Measurements from ENCODE around the gene ARSK. TPM values are rescaled to one million over a fixed set of nuclear protein-coding genes. Genes with fewer than 3 reads are reported as not detected.

The ARSK gene
- total RNA-seq, 1 donor = 21.6 TPM

GRCh38 chr5:95583992-95584391, 29.1 kb downstream of the ARSK start:
- DNase-seq (ENCODE audit: low read depth) = no peak
- TF ChIP-seq CTCF (IDR thresholded peaks at IDR 0.05; ENCODE audit: insufficient read depth, low read depth, low read length) = no peak
- no peak overlapping the region for H3K4me3 ChIP-seq (ENCODE audit: low read depth, low read length)

GRCh38 chr5:95590880-95591279, 36.0 kb downstream of the ARSK start:
- DNase-seq (ENCODE audit: low read depth) = peak; percentile 26
- TF ChIP-seq CTCF (IDR thresholded peaks at IDR 0.05; ENCODE audit: insufficient read depth, low read depth, low read length) = no peak
- H3K4me3 ChIP-seq (ENCODE audit: low read depth, low read length) = no peak overlapping the region

GRCh38 chr5:95591490-95591901, 36.6 kb downstream of the ARSK start:
- no peak for TF ChIP-seq CTCF (IDR thresholded peaks at IDR 0.05; ENCODE audit: insufficient read depth, low read depth, low read length)
- no peak overlapping the region for H3K4me3 ChIP-seq (ENCODE audit: low read depth, low read length)
- DNase-seq (ENCODE audit: low read depth) = peak; percentile 66

GRCh38 chr5:95595289-95595931, 40.5 kb downstream of the ARSK start:
- DNase-seq (ENCODE audit: low read depth) = no peak
- TF ChIP-seq CTCF (IDR thresholded peaks at IDR 0.05; ENCODE audit: insufficient read depth, low read depth, low read length) = no peak
- H3K4me3 ChIP-seq (ENCODE audit: low read depth, low read length) = no peak overlapping the region

GRCh38 chr5:95599252-95599651, 44.4 kb downstream of the ARSK start:
- no peak for TF ChIP-seq CTCF (IDR thresholded peaks at IDR 0.05; ENCODE audit: insufficient read depth, low read depth, low read length)
- no peak for DNase-seq (ENCODE audit: low read depth)
- no peak overlapping the region for H3K4me3 ChIP-seq (ENCODE audit: low read depth, low read length)

GRCh38 chr5:95600557-95600956, 45.7 kb downstream of the ARSK start:
- no peak for TF ChIP-seq CTCF (IDR thresholded peaks at IDR 0.05; ENCODE audit: insufficient read depth, low read depth, low read length)
- H3K4me3 ChIP-seq (ENCODE audit: low read depth, low read length) = no peak overlapping the region
- no peak for DNase-seq (ENCODE audit: low read depth)

GRCh38 chr5:95605786-95606185, 50.9 kb downstream of the ARSK start:
- H3K4me3 ChIP-seq (ENCODE audit: low read depth, low read length) = no peak overlapping the region
- TF ChIP-seq CTCF (IDR thresholded peaks at IDR 0.05; ENCODE audit: insufficient read depth, low read depth, low read length) = no peak
- DNase-seq (ENCODE audit: low read depth) = no peak
